NK-92 (cell line): ENCODE data around the gene SNX12.

ENCODE experiments used
- DNase-seq: peaks from one replicate; lab custom pipeline; 2025; ENCODE audit not compliant: unreplicated experiment; lab: John Stamatoyannopoulos, UW

The SNX12 gene

GRCh38 chrX:71068044-71068918 lies at the start of gene SNX12:
TSS of gene SNX12 (minus strand) at chrX:71068334. CDS start at chrX:71068306, 28 bp downstream.
- peak; percentile 16 for DNase-seq

GRCh38 chrX:71117358-71117757 lies 49.2 kb upstream of the SNX12 start:
- DNase-seq, result no peak

GRCh38 chrX:71111921-71112431 lies 43.8 kb upstream of the SNX12 start:
- DNase-seq, result no peak

GRCh38 chrX:71111141-71111843 lies 43.2 kb upstream of the SNX12 start, which contains the start of gene IL2RG:
TSS of gene IL2RG (minus strand) at chrX:71111577. CDS start at chrX:71111539, 38 bp downstream.
- peak; percentile 1 for DNase-seq

GRCh38 chrX:71109051-71109450 lies 40.9 kb upstream of the SNX12 start:
- DNase-seq, result no peak

- no peak for DNase-seq
Observed at GRCh38 chrX:71107762-71108360, 39.7 kb upstream of the SNX12 start.

GRCh38 chrX:71107245-71107644 lies 39.1 kb upstream of the SNX12 start:
- no peak for DNase-seq

GRCh38 chrX:71106427-71106826 lies 38.3 kb upstream of the SNX12 start, which contains the start of gene CXorf65:
TSS of gene CXorf65 (minus strand) at chrX:71106740. CDS start at chrX:71106556, 184 bp downstream.
- DNase-seq, result no peak

- no peak for DNase-seq
Observed at GRCh38 chrX:71105628-71106027, 37.5 kb upstream of the SNX12 start.

- no peak for DNase-seq
Observed at GRCh38 chrX:71103110-71103983, 35.2 kb upstream of the SNX12 start.

- no peak for DNase-seq
Observed at GRCh38 chrX:71102292-71102691, 34.2 kb upstream of the SNX12 start.

- DNase-seq, result no peak
Observed at GRCh38 chrX:71100581-71101505, 32.7 kb upstream of the SNX12 start.

GRCh38 chrX:71099736-71100135 lies 31.6 kb upstream of the SNX12 start:
- DNase-seq, result no peak

- DNase-seq, result no peak
Observed at GRCh38 chrX:71098951-71099506, 30.9 kb upstream of the SNX12 start.

GRCh38 chrX:71098302-71098701 lies 30.2 kb upstream of the SNX12 start:
- peak; percentile 6 for DNase-seq

GRCh38 chrX:71096760-71097032 lies 28.6 kb upstream of the SNX12 start:
- DNase-seq, result no peak

- no peak for DNase-seq
Observed at GRCh38 chrX:71095981-71096759, 28.0 kb upstream of the SNX12 start.

GRCh38 chrX:71095555-71095980 lies 27.4 kb upstream of the SNX12 start, which contains the start of gene FOXO4:
TSS of gene FOXO4 (plus strand) at chrX:71095851. CDS start at chrX:71096529, 678 bp downstream.
- peak; percentile 11 for DNase-seq
